Heart left ventricle (tissue), 13 donors: Measurements from ENCODE around the gene KEAP1.

Experiments used
- CTCF ChIP-seq, 12 donors: fragments of 200-600 bp; sonication (generic) in 4 of 12; IDR thresholded peaks; one replicate each; pipeline versions ENCODE4 v1.5.0 to v1.8.0; 2018 to 2022; ENCODE audit warnings: antibody characterized with exemption in 12 of 12, mild to moderate bottlenecking in 5 of 12
- POLR2A ChIP-seq, 2 donors: fragments of 450-650 bp; IDR thresholded peaks; one replicate each; pipeline ENCODE4 v1.6.1; 2017; ENCODE audit warnings: antibody characterized with exemption in 2 of 2, mild to moderate bottlenecking in 2 of 2, moderate library complexity in 2 of 2
- donor health status: ischemic (EF 13 %, LVEDD 7.1; RV severe dilation, severe dysfunction).
- donor health status: DM: no; HTN: yes; CAD: no.
- donor health status: DM: no; HTN: no; CAD: no.
- donor health status: ischemic (EF 25% LVEDD 6.9; RV normal size, moderate dysfunction).
- donor health status: ischemic (EF 25% LVEDD 5.7; RV mildly dilated, moderate dysfunction).
- donor health status: ischemic (EF 35%, LVEDD 5.7; RV mildly dilated, moderate dysfunction).
- donor health status: nonischemic (EF 11% LVEDD 7.7; RV severe dilation, severe dysfunction).
- donor health status: DM: yes; HTN: yes; CAD: no.
- donor health status: PGD.
- donor health status: ischemic (EF 29% LVEDD 5.4; RV normal size, mild dysfunction).
- donor health status: nonischemic (EF 23%, LVEDD 6.1; RV moderate dilation, normal function).

GRCh38 chr19:10486551-10486950, 16.6 kb downstream of the KEAP1 start:
- TF ChIP-seq CTCF (IDR thresholded peaks at IDR 0.05) (no peak), POLR2A (IDR thresholded peaks at IDR 0.05) (no peak)
